A375 (cell line): ENCODE results near the gene LRCH4. TPM values are rescaled to one million over a fixed set of nuclear protein-coding genes. Genes with fewer than 3 reads are reported as not detected.

Source experiments
- small RNA-seq: library from RNA; depleted of rRNA; stranded (forward); fragments of <200 nt; gene quantifications from one replicate; pipeline ENCODE3, GENCODE V24; 2014
- total RNA-seq: library from RNA; depleted of rRNA; stranded (reverse); fragments of >200 nt; shearing (Covaris generic); gene quantifications from 2 replicates; pipeline ENCODE4 v1.2.3, GENCODE V29; 2014; rRNA removed

Gene LRCH4
- 10.8 and 12.8 TPM in 2 replicates for total RNA-seq

GRCh38 chr7:100585511-100586265, at the start of gene LRCH4:
Gene LRCH4, minus strand, starts transcription at chr7:100586129. Its CDS starts 29 bp downstream, at chr7:100586100.

DNA sequence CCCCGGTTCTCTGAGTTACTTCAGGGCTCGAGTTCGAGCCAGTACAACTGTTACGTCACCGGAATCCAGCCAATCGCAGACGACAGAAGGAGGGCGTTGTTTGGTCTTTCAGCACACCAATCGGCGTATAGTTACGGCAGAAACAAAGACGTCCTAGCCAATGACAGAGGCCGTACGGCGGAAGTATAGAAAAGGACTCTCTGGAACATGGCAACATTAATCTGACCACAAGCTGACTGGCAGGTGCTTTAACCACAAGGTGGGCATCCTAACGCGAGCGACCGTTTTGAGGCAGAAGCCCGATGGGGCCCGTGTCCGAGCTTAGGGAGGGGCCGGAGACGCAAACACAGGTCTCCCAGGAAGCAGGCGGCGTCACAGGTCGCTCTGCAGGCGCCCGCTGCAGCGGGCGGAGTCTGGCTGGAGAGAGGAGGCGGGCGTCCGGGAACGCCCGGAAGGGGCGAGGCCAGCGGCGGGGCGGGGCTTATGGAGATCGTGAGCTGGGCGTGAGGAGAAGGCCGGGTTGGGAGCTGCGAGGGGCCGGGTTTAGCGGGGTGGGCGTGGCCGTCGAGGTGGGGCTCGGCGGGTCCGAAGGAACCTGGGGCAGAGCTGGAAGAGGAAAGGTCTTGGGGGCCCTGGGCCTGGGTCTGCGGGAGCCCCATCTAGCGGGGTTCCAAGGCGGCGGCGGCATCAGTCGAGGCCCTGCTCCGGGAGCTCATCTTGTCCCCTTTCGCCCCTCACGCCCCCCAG, 26.2 kb upstream of the LRCH4 start, which contains the start of gene MOSPD3:
Gene MOSPD3 (plus strand): TSS at position 558 of the 747 bp plus-strand sequence. CDS start 252 bp downstream, outside the sequence.

GRCh38 chr7:100586266-100587025, 517 bp upstream of the LRCH4 start, which contains the start of gene FBXO24:
Gene FBXO24, plus strand, starts transcription at chr7:100586328. Its CDS starts 298 bp downstream, at chr7:100586626.

GRCh38 chr7:100573691-100574361, 12.1 kb downstream of the LRCH4 start, which contains the start of gene SAP25:
Gene SAP25, minus strand, starts transcription at chr7:100573900. Its CDS starts 158 bp downstream, at chr7:100573742.

DNA sequence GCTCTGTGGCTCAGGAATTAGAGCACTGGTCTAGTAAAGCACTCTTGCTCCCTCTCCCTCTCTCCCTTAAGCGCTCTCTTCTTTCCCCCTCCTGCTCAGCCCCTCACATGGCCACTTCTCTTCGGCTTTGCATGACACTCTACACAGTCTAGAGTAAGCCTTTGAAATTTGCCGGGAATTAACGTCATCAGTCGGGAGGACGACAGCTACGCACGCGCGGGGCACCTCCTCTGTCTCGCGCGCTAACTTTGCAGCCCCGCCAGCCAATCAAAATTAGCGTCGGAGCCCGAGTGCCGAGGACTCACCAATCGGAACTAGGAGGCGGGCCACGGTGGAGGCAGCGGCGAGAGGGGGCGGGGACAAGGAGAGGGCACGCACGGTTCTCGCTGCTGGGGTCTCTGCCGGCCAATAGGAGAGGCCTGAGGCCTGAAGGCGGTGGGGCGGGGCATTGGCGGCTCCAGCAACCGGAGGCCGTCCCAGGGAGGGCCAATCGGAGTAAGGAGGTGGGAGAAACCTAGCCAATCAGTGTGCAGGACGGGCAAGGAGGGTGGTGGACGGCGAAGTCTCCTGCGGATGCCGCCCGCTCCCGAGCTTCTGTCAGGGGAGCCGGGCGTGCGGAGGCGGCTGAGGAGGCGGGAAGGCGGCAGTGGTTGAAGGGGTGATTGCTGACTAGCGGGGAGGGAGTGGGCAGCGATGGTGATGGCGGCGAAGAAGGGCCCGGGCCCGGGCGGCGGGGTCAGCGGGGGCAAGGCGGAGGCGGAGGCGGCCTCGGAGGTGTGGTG, 47.1 kb downstream of the LRCH4 start, which contains the start of gene AGFG2:
Gene AGFG2 (plus strand): TSS at position 550 of the 782 bp plus-strand sequence. CDS start 144 bp downstream, at position 694.

Small RNAs within 50 kb of the gene (small RNA-seq; reads per million reads assigned to genes)
- gene RN7SL416P, result not detected
- not detected for gene SAP25

Other genes with a start within 250 kb of the LRCH4 start
- gene PILRB, start 228.0 kb downstream of the LRCH4 start, total RNA-seq, result 31.3 and 37.6 TPM in 2 replicates
- 0.24 and 0.45 TPM in 2 replicates for gene PILRA, start 212.6 kb downstream of the LRCH4 start, total RNA-seq
- gene ZCWPW1, start 157.4 kb downstream of the LRCH4 start, total RNA-seq, result 0.66 and 2.4 TPM in 2 replicates
- 55.1 and 59.2 TPM in 2 replicates for gene MEPCE, start 156.3 kb downstream of the LRCH4 start, total RNA-seq
- gene PPP1R35, start 149.6 kb downstream of the LRCH4 start, total RNA-seq, result 72.5 and 77.9 TPM in 2 replicates
- gene SPACDR, start 121.9 kb downstream of the LRCH4 start, total RNA-seq, result 0.38 and 0.61 TPM in 2 replicates
- gene TSC22D4, start 106.9 kb downstream of the LRCH4 start, total RNA-seq, result 29.2 and 38.4 TPM in 2 replicates
- gene NYAP1, start 102.2 kb downstream of the LRCH4 start, total RNA-seq, result 0.08 and 0.42 TPM in 2 replicates
- gene AGFG2, start 46.9 kb downstream of the LRCH4 start, total RNA-seq, result 6.7 and 12.5 TPM in 2 replicates
- not detected in 2 replicates for gene SAP25, start 12.2 kb downstream of the LRCH4 start, total RNA-seq
- gene FBXO24, start 199 bp upstream of the LRCH4 start, total RNA-seq, result 0.69 and 3.8 TPM in 2 replicates
- 143 and 144 TPM in 2 replicates for gene PCOLCE, start 16.2 kb upstream of the LRCH4 start, total RNA-seq
- gene MOSPD3, start 26.4 kb upstream of the LRCH4 start, total RNA-seq, result 8.6 and 14.9 TPM in 2 replicates
- gene TFR2, start 55.4 kb upstream of the LRCH4 start, total RNA-seq, result 0.04 TPM in 1 of 2 replicates, not detected in the other
- not detected in 2 replicates for gene ACTL6B, start 70.3 kb upstream of the LRCH4 start, total RNA-seq
- 96.3 and 114 TPM in 2 replicates for gene GNB2, start 87.6 kb upstream of the LRCH4 start, total RNA-seq
- gene GIGYF1, start 108.1 kb upstream of the LRCH4 start, total RNA-seq, result 25.1 and 25.2 TPM in 2 replicates
- gene POP7, start 120.0 kb upstream of the LRCH4 start, total RNA-seq, result 94.5 and 103 TPM in 2 replicates
- gene EPO, start 134.3 kb upstream of the LRCH4 start, total RNA-seq, result not detected in 2 replicates
- gene ZAN, start 147.5 kb upstream of the LRCH4 start, total RNA-seq, result not detected in 2 replicates
- gene EPHB4, start 241.4 kb upstream of the LRCH4 start, total RNA-seq, result 36.7 and 37.4 TPM in 2 replicates